ENCODE data around the gene TCL1A.
"Not testable (repeated sequence)": the region's sequence is repeated elsewhere in the genome, so short reads cannot be mapped to it uniquely, and the experiment has no call there.

TCL1A gene, protein sequence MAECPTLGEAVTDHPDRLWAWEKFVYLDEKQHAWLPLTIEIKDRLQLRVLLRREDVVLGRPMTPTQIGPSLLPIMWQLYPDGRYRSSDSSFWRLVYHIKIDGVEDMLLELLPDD

DNA sequence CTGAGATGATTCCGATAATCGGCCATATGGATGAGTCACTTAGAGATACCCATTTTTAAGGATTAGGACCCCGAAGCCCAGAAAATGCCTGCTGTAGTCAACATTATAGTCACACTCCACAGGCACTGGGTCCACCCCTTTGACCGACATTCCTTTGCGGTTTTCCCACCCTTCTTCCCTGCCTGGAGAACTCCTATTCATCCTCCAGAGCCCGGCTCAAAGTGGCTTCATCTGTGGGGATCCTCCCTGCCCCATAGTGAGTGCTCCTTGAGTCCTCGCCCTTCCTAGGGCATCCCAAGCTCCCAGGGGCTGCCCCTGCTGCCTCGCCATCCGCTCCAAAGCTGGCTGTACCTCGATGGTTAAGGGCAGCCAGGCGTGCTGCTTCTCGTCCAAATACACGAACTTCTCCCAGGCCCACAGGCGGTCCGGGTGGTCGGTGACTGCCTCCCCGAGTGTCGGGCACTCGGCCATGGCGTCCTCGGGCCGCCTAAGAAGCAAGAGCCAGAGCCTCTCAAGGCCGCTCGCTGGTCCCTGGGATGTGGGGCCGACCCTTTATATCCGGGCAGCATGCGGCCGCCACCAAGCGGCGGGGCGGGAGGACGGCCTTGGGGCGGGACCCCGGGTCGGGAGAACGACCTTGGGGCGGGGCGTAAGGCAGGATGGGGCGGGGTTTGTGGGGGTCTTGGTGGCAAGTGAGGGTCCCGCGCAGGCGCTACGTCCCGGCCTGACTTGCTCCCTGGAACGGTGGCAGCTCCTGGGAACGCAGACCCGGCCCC, at the start of gene TCL1A:
TSS of gene TCL1A (minus strand) at position 530 of the 776 bp plus-strand sequence. CDS start at position 471, 59 bp downstream.
- DNase-seq (ENCODE audit: low spot score): no peak

DNA sequence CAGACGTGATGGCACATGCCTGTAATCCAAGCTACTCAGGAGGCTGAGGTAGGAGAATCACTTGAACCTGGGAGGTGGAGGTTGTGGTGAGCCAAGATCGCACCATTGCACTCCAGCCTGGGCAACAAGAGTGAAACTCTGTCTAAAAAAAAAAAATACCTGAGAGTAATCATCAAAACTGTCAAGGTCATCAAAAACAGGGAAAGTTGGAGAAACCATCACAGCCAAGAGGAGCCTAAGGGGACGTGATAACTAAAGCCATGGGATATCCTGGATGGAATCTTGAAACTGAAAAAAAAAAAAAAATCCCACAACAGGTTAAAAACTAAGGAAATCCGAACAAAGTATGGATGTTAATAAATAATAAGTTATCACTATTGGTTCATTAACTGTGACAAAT, 49.1 kb upstream of the TCL1A start:
- not testable (repeated sequence) for DNase-seq (ENCODE audit: low spot score)

DNA sequence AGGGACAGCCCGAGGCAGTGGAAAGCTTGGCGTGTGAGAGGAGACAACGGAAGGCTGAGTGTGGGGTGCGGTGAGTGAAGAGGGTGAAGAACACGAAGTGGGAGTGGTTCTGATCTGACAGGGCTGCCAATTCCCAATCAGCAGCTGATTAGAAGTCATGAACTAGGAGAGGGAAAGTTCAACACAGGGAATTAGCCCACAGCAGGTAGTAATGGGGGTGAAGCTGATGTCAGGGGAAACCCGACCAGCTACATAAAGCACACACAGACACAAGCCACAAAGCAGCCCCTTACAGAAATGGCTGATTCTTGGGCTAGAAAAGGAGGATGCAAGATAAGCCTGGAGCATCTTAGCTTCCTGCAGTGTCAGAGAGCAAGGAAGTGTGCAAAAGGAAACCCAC, 47.5 kb upstream of the TCL1A start:
- no peak for DNase-seq (ENCODE audit: low spot score)

DNA sequence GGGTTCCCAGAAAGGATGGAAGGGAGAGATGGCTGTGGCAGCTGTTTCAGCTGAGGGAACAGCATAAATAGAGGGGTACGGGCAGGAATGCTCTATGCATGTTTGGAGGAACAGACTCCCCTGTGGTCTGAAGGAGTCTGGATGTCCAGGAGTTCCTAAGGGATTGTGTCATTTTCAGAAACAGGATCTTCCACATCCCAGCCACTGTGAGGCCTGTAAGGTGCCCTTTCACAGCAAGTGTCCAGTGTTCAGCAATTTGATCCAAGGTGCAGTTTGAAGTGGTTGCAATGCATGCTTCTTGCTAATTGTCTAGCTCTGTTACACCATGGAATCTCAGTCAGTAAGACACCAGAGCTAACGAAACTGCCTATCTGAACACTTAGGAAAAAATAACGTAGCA, 46.7 kb upstream of the TCL1A start:
- no peak for DNase-seq (ENCODE audit: low spot score)

DNA sequence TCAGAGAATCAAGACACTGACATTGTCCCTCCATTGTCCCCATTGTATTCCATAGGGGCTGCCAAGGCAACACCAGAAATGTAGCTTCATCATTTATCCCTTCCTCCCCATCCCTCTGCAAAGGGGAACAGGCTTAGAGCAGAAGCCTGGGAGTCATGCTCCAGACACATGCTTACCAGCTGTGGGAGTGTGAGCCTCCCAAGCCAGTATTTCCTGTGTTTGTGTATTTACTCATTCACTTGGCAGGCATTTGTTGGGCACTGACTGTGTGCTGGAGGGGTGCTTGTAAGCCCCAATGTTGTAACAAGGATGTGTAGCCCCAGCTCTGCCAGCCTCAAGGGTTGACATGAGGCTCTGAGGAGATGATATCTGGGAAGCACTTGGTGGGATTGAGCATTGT, 46.0 kb upstream of the TCL1A start:
- no peak for DNase-seq (ENCODE audit: low spot score)

DNA sequence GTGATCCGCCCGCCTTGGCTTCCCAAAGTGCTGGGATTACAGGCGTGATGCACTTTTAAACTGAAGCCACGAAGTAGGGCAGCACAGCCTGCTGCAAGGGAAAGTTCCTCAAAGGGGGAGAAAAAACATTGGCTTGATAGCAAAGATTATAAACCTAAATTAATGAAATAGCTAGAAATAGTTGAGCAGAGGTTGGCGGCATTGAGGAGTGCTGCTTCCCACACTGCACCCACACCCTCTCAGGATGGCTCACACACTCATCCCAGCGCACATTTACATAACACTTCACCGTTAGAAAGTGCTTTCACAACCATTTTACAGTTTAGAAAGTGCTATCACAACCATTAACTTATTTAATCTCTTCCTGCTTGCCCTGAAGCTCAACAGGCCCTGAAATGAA, 44.4 kb upstream of the TCL1A start:
- no peak for DNase-seq (ENCODE audit: low spot score)

DNA sequence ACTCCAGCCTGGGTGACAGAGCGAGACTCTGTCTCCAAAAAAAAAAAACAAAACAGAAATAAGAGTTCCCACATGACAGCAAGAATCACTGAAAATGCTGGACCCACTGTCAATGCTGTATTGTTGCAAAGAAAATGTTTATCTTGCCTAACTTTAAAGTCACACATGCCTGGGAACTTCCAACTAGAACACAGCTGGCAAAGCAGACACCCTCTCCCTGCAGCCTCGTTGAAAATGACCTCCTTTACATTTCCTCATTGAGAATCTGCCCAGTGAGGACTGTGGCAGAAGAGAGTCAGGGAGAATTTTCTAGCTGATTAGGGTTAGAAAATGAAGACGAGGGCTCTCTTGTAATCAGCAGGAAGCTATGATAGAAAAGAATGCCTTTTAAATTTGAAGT, 42.8 kb upstream of the TCL1A start:
- no peak for DNase-seq (ENCODE audit: low spot score)

DNA sequence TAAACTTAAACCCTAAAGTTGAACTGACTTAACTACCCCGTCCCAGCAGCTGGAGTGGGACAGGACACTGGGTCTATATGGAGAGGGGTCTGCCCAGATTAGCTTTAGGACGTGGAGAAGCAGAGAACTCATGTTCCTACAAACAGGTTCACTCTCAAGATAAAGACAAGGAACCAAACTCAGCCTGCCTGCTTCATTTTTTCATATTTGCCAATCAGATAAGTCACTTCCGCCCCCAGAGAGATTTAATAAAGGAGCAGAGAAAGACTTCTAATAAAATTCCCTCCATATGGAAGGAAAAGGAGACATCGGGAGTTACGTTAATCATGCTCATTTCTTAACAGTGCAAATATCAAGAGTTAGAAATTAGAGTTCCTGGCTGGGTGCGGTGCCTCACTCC, 42.2 kb upstream of the TCL1A start:
- DNase-seq (ENCODE audit: low spot score): no peak

DNA sequence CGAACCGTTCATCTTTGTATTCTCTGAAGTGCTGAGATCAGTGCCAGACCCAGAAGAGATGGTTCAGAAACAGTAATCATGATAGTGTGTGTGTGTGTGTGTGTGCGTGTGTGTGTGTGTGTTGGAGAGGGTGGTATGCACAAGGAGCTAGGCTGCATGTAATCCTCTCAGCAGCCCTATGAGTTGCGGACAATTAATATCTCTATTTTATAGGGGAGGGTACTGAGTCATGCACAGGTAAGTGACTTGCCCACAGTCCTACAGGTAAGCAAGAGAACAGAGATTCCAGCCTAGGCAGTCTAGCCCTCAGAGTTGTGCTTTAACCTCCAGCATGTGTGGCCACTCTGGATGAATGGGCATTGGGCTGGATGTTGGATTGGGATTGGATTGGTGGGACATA, 27.9 kb upstream of the TCL1A start:
- no peak for DNase-seq (ENCODE audit: low spot score)

DNA sequence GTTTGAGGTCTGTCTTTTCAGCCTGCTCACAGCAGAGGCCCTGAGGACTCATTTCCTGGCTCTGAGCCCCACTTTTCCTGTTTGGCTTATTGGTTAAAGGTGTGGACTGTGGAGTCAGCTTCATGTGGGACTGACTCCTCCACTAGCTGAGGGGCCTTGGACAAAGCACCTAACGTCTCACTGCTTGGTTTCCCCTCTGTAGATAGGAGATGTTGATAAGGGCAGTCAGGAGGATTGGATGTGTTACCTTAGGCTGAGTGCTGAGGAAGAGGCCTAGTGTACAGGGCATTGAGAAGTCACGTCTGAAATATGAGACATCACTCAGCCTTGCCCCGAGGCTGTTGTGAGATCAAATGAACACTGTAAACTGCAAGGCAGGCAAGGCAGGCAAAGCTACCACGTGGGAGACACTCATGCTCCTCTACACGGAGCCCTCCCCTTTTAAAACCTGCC, 27.1 kb upstream of the TCL1A start:
- DNase-seq (ENCODE audit: low spot score): no peak

DNA sequence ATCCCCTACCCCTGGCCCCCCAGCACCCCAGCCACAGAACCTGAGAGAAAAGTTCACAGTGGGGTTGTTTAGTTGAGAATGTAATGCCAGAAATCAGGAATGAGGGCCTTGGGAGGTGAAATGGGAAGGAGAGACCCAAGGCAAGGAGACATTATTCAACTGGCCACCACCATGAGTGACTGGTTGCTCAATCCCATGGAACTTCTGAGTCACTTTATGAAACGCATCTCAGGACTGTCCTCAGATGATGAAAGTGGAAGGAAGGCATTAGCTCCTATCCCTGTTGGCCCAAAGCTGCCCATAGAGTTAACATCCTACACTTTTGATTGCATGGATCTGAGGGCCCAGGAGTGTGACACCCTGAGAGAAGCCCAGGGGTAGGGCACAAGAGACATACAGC, 25.4 kb upstream of the TCL1A start:
- DNase-seq (ENCODE audit: low spot score): no peak

DNA sequence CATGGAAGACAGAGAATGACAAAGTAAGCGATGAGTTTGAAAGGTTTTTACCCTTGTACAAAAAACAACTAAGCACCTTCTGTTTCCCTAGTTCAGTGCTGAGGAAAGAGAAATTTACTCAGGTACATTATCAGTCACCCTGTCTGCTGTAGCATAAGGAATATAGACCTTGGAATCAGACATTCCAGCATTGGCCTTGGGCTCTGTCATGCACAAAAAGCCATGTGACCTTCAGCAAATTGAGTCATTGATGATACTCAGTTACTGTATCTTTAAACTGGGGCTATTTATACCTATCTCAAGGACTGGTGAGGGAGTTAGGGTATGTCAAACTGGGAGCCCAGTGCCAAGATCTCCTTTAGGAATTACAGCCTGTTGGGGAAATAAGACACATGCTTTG, 19.3 kb upstream of the TCL1A start:
- no peak for DNase-seq (ENCODE audit: low spot score)

DNA sequence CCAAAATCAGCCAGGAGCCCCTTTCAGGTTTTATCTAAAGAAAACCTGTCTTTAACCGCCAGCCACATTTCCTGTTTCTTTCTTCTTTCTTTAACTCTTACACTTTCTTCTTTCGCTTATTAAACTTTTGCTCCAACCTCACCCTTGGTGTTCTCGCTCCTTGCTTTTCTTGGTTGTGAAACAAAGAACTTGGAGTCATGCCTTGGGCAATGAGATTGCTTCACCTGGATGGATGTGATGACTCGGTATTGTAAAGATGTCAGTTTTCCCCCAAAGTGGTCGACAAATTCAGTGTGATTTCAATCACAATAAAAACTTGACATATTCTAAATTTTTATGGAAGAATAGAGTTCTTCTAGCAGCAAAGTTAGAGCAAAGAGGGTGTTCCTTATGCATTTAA, 16.2 kb upstream of the TCL1A start:
- DNase-seq (ENCODE audit: low spot score): no peak

DNA sequence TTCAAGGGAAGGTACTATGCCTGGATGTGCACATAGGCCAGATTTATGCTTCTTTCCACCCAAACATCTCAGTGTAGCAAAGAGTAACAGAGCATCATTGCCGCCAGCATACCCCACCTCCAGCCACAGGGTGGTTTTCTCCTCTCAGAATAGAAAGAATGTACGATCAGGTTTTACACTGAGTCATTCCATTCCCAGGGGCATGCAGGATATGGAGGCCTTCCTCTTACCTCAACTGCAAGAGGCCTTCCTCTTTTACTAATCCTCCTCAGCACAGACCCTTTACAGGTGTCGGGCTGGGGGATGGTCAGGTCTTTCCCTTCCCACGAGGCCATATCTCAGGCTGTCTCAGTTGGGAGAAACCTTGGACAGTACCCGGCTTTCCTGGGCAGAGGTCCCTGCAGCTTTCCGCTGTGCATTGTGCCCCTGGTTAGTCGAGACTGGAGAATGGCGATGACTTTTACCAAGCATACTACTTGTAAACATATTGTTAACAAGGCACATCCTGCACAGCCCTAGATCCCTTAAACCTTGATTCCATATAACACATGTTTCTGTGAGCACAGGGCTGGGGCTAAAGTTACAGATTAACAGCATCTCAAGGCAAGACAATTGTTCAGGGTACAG, 15.6 kb upstream of the TCL1A start:
- not testable (repeated sequence) for DNase-seq (ENCODE audit: low spot score)

DNA sequence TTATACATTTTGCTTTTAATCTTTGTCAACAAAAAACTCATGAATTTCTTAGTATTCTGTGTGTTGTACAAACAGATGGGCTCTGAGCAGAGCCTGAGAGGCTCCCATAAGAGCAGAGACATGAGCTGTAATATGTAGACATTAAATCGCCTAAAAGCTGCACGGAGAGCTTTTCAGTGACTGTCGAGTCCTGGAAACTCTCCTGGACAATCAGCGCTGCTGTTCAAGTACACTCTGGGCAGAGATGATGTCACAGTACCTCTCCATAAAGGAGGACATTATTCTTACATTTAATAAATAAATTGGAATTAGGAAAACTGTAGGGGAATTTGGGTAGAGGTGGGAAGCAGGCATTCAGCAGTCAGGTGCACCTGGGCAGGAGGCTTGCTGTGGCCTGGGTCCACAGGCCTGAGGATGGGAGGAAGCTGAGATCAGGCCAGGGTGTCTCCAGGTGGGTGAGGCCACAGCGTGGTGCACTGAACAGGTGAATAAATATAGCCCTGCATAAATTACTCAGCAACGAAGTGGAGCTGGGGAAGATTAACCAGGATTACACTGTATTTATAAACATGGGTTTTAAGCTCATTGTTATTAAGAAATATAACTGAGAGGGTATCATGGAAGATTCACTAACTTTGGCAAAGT, 13.3 kb upstream of the TCL1A start:
- no peak for DNase-seq (ENCODE audit: low spot score)

DNA sequence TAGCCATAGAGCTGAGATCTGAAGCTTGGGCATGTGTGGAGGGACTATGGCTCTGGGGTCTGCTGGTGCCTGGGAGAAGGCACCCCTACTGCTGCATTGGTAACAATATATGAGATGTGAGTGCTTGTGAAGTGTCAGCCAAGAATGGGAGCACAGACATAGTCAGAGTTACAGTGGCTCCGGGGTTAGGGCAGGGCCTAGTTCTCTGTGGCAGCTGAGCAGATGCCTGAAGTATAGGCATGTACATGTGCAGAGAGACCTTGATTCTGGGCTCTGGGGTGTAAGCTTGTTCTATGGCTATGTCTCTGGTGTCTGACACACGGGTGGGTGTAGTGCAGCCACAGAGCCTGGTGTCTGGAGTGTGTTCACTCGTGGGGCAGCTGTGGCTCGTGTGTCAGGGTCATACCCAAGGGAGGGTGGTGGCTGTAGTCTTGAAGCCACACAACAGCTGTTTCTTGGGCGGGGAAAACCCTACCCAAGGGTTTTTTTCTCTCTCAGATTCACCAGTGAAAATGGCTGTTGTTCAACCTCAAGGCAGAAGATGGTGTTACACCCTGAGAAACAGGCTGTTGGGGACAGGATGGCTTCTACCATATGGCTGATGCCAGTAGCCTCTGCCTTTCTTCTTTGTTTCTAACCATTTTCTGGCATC, 11.9 kb upstream of the TCL1A start:
- no peak for DNase-seq (ENCODE audit: low spot score)

DNA sequence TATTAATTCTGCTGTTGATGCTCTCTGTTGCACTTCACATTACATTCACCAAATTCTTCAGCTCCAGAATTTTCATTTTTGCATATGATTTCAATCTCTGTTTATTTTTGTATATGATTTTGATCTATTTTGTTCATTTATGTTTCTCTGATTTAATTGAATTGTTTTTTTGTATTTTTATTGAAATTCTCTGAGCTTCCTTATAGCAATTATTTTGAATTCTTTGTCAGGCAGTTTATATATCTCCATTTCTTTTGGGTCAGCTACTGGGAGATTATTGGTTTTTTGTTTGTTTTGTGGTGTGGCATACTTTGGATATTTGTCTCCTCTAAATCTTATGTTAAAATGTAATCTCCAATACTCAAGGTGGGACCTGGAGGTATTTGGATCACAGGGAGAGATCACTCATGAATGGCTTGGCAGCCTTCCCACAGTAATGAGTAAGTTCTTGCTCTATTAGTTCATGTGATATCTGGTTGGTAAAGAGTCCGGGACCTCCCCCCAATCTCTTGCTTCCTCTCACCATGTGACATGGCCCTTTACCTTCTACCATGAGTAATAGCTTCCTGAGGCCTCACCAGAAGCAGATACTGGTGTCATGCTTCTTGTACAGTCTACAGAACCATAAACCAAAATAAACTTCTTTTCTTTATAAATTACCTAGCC, 8.7 kb upstream of the TCL1A start:
- DNase-seq (ENCODE audit: low spot score): no peak

DNA sequence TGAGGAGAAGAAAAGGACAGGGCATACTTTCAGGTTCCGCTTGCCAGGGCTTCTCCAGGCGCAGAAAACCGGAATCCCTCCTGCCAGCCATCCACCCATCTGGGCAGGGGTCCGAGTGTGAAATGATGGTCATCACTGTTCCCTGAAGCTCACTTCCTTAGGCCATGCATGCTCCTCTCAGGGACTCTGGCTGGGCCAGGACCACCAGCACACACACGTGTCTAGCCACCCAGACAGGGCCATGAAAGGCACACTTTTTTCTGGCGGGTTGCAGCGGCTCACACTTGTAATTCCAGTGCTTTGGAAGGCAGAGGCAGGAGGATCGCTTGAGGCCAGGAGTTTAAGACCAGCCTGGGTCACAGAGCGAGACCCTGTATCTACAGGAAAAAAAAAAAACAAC, 1.5 kb downstream of the TCL1A start:
- DNase-seq (ENCODE audit: low spot score): no peak

DNA sequence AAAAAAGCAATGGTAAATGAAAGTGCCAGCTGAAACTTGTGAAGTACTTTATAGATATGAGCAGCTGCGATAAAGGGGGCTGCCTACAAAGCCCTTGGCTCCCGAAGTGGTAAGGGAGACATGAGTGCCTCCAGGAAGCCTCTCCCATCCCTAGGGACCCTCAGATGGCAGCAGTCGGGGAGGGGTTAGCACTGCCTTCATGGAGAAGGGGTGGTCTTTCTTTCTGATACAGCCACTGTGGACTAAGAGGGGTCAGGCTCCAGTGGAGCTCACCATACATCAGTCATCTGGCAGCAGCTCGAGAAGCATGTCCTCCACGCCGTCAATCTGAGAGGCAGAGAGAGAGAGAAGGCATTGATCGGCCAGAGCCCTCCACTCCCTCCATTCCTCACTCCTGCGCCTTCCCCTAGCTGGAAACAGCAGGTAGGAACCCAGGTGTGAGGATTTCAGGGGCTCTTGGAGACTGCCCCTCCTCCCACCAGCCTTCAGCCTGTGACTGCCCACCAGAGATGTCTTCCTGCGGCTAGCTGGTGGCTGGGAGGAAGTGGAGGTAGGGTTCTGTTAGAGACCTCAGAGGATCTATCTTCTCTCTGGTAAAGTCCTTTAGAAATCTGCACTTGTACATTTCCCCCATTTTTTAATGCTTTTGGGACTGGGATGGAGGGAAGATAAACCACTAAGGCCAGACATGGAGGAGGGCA, 2.3 kb downstream of the TCL1A start:
- no peak for DNase-seq (ENCODE audit: low spot score)

DNA sequence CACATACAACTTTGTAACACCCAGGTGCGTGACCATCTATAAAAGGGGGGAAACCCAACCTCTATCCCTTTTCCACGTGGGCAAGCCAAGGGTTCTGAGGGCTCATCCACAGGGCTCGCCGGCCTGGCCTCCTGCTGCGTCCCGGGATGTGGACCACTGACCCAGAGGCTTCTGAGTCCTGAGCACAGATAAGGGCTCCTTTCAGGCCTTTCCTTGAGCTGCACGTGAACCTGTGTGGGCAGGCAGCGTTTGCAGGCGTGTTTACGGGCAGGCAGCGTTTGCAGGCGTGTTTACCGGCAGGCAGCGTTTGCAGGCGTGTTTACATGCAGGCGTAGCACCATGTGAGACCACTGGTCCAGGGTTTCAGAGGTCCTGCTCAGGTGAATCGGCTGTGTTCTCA, 3.8 kb downstream of the TCL1A start:
- DNase-seq (ENCODE audit: low spot score): no peak

DNA sequence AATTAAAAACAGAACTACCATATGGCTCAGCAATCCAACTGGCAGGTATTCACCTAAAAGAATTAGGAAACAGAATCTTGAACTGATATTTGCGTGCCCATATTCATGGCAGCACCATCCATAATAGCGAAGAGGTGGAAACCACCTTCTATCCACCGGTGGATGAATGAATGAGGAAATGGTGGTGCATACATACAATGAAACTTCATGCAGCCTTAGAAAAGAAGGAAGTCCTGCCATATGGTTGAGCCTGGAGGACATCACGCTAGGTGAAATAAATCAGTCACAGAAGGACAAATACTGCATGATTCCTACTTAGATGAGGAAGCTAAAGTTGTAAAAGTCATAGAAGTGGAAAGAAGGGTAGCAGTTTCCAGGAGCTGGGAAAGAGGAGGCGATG, 6.6 kb downstream of the TCL1A start:
- no peak for DNase-seq (ENCODE audit: low spot score)

All from ecto neural progenitor cell (in vitro differentiated cells).